Naive thymus-derived CD8-positive, alpha-beta T cell (primary cell): Measurements from ENCODE around the gene ENC1. TPM values are rescaled to one million over a fixed set of nuclear protein-coding genes. Genes with fewer than 3 reads are reported as not detected.

ENCODE experiments used
- ATAC-seq, 2 donors: fragments of 150-1000 bp; cut with Tn5 transposase in 1 of 2; sonication (Bioruptor Pico), chemical (Tn5 transposase) in 1 of 2; 1 replicate in 1 of 2; 2 replicates in 1 of 2; pipeline ENCODE4 v1.10.0; 2021; ENCODE audit warnings: mild to moderate bottlenecking in 2 of 2, moderate library complexity in 2 of 2
- POLR2A ChIA-PET: fragments of 350-600 bp; sonication (Branson Sonifier 250); formaldehyde crosslinking; loops from one replicate; lab custom pipeline; 2021; ENCODE audit warnings: antibody characterized with exemption; lab: Charles Lee
- DNase-seq, 10 donors: peaks; one replicate each; pipeline versions ENCODE4 v3.0.0 to v3.0.0-alpha.2; 2020 to 2022
- H3K27ac Mint-ChIP-seq, 10 donors: one replicate each; pipeline ENCODE4 v1.8.0; 2020 to 2022; ENCODE audit warnings: mild to moderate bottlenecking in 10 of 10, mixed read lengths in 10 of 10, moderate library complexity in 4 of 10, inconsistent platforms in 1 of 10
- H3K27me3 Mint-ChIP-seq, 5 donors: one replicate each; pipeline ENCODE4 v1.8.0; 2021 to 2022; ENCODE audit warnings: mixed read lengths in 5 of 5
- H3K36me3 Mint-ChIP-seq, 3 donors: one replicate each; pipeline ENCODE4 v1.8.0; 2020 to 2022; ENCODE audit warnings: mixed read lengths in 3 of 3, mild to moderate bottlenecking in 2 of 3, inconsistent platforms in 1 of 3
- H3K4me1 Mint-ChIP-seq, 4 donors: one replicate each; pipeline ENCODE4 v1.8.0; 2021 to 2022; ENCODE audit warnings: mixed read lengths in 4 of 4
- H3K4me3 Mint-ChIP-seq, 10 donors: one replicate each; pipeline ENCODE4 v1.8.0; 2020 to 2022; ENCODE audit warnings: mild to moderate bottlenecking in 10 of 10, mixed read lengths in 10 of 10, moderate library complexity in 6 of 10, inconsistent platforms in 1 of 10
- H3K9me3 Mint-ChIP-seq, 9 donors: one replicate each; pipeline ENCODE4 v1.8.0; 2020 to 2022; ENCODE audit warnings: mixed read lengths in 9 of 9, mild to moderate bottlenecking in 3 of 9, inconsistent platforms in 1 of 9, moderate library complexity in 1 of 9
- polyA plus RNA-seq, 3 donors: library from polyadenylated mRNA; unstranded; fragments of 300-500 nt; fragmentation: Illumina TruSeq; gene quantifications; one replicate each; pipeline ENCODE4 v1.2.3, GENCODE V29; 2021
- total RNA-seq, 8 experiments: library from RNA in 2 of 8; stranded (reverse) in 2 of 8; gene quantifications; one replicate each; pipeline ENCODE4 v1.2.3 and lab custom pipeline; 2021 to 2026

The ENC1 gene
- total and polyA plus RNA-seq, 5 experiments from 2014 or later, result 0.05 to 6.4 (median 0.78) TPM; not detected in 1

- Mint-ChIP-seq H3K36me3 (no peaks in the 10 kb centered on the region), H3K9me3 (no peaks in the 10 kb centered on the region), H3K27ac (no peak overlapping the region), H3K4me1 (peaks cover 0 to 1% (median 0%) of the 10 kb centered on the region in 4 donors), H3K27me3 (peaks cover 7 to 22% (median 15%) of the 10 kb centered on the region in 5 donors), H3K4me3 (no peak overlapping the region)
- POLR2A ChIA-PET, result no interaction called here
- no peak for ATAC-seq
- no peak for DNase-seq
These were observed 52.6 kb downstream of the ENC1 start for GRCh38 chr5:74587890-74588289.

GRCh38 chr5:74587300-74587699 is 53.2 kb downstream of the ENC1 start:
- no peak for DNase-seq
- H3K36me3 Mint-ChIP-seq, result no peaks in the 10 kb centered on the region
- no peak overlapping the region for H3K4me3 Mint-ChIP-seq
- H3K27ac Mint-ChIP-seq, result peak overlapping the region in 1 of 10 donors; percentile 12
- peaks cover 0 to 4% (median 0%) of the 10 kb centered on the region in 4 donors for H3K4me1 Mint-ChIP-seq
- no peaks in the 10 kb centered on the region for H3K9me3 Mint-ChIP-seq
- no peak for ATAC-seq
- peaks cover 6 to 28% (median 20%) of the 10 kb centered on the region in 5 donors for H3K27me3 Mint-ChIP-seq
- POLR2A ChIA-PET, result no interaction called here

- H3K27ac Mint-ChIP-seq, result peak overlapping the region in 1 of 10 donors; percentile 40
- POLR2A ChIA-PET, result no interaction called here
- DNase-seq (no peak), ATAC-seq (no peak)
- H3K36me3 Mint-ChIP-seq, result no peaks in the 10 kb centered on the region
- H3K4me1 Mint-ChIP-seq, result peaks cover 0 to 4% (median 0%) of the 10 kb centered on the region in 4 donors
- H3K4me3 Mint-ChIP-seq, result no peak overlapping the region
- no peaks in the 10 kb centered on the region for H3K9me3 Mint-ChIP-seq
- peaks cover 6 to 29% (median 19%) of the 10 kb centered on the region in 5 donors for H3K27me3 Mint-ChIP-seq
These were observed 53.7 kb downstream of the ENC1 start for GRCh38 chr5:74586856-74587255.

GRCh38 chr5:74582853-74583252 is 57.7 kb downstream of the ENC1 start:
- H3K36me3 Mint-ChIP-seq, result no peaks in the 10 kb centered on the region
- no peak overlapping the region for H3K4me3 Mint-ChIP-seq
- ATAC-seq, result no peak
- H3K27me3 Mint-ChIP-seq, result peaks cover 0 to 12% (median 9%) of the 10 kb centered on the region in 5 donors
- DNase-seq, result no peak
- H3K9me3 Mint-ChIP-seq, result no peaks in the 10 kb centered on the region
- POLR2A ChIA-PET, result no interaction called here
- peak overlapping the region in 1 of 10 donors; percentile 7 for H3K27ac Mint-ChIP-seq
- peaks cover 4 to 15% (median 8%) of the 10 kb centered on the region in 4 donors for H3K4me1 Mint-ChIP-seq

GRCh38 chr5:74581988-74582365 is 58.6 kb downstream of the ENC1 start:
- H3K4me1 Mint-ChIP-seq, result peaks cover 7 to 22% (median 13%) of the 10 kb centered on the region in 4 donors
- peaks cover 0 to 12% (median 9%) of the 10 kb centered on the region in 5 donors for H3K27me3 Mint-ChIP-seq
- peak overlapping the region in 1 of 10 donors; percentile 14 for H3K27ac Mint-ChIP-seq
- DNase-seq, result no peak
- no peak for ATAC-seq
- no peaks in the 10 kb centered on the region for H3K9me3 Mint-ChIP-seq
- H3K4me3 Mint-ChIP-seq, result no peak overlapping the region
- H3K36me3 Mint-ChIP-seq, result no peaks in the 10 kb centered on the region
- POLR2A ChIA-PET, result no interaction called here

GRCh38 chr5:74580729-74581109 is 59.8 kb downstream of the ENC1 start:
- H3K4me1 Mint-ChIP-seq, result peaks cover 8 to 33% (median 20%) of the 10 kb centered on the region in 4 donors
- POLR2A ChIA-PET, result no interaction called here
- H3K27me3 Mint-ChIP-seq, result peaks cover 0 to 12% (median 9%) of the 10 kb centered on the region in 5 donors
- no peaks in the 10 kb centered on the region for H3K36me3 Mint-ChIP-seq
- ATAC-seq (no peak), DNase-seq (no peak)
- H3K9me3 Mint-ChIP-seq, result no peaks in the 10 kb centered on the region
- peak overlapping the region in 1 of 10 donors; percentile 40 for H3K27ac Mint-ChIP-seq
- no peak overlapping the region for H3K4me3 Mint-ChIP-seq

- ATAC-seq, result peak; percentile 30 to 74
- POLR2A ChIA-PET, result no interaction called here
- peaks cover 7 to 35% (median 20%) of the 10 kb centered on the region in 4 donors for H3K4me1 Mint-ChIP-seq
- peak overlapping the region in 7 of 10 donors; percentile 5 to 62 (median 30) for H3K4me3 Mint-ChIP-seq
- peak overlapping the region in 7 of 10 donors; percentile 40 to 87 (median 73) for H3K27ac Mint-ChIP-seq
- no peaks in the 10 kb centered on the region for H3K36me3 Mint-ChIP-seq
- H3K27me3 Mint-ChIP-seq, result peaks cover 0 to 10% (median 5%) of the 10 kb centered on the region in 5 donors
- peak in 5 of 10 donors; percentile 2 to 68 (median 27) for DNase-seq
- H3K9me3 Mint-ChIP-seq, result no peaks in the 10 kb centered on the region
These were observed 61.3 kb downstream of the ENC1 start for GRCh38 chr5:74579215-74579614.

GRCh38 chr5:74578356-74579044 is 62.0 kb downstream of the ENC1 start:
- peak overlapping the region in 6 of 10 donors; percentile 40 to 87 (median 66) for H3K27ac Mint-ChIP-seq
- H3K4me1 Mint-ChIP-seq, result peaks cover 7 to 35% (median 20%) of the 10 kb centered on the region in 4 donors
- peaks cover 0 to 10% (median 4%) of the 10 kb centered on the region in 5 donors for H3K27me3 Mint-ChIP-seq
- H3K9me3 Mint-ChIP-seq, result no peaks in the 10 kb centered on the region
- H3K4me3 Mint-ChIP-seq, result peak overlapping the region in 5 of 10 donors; percentile 27 to 62 (median 38)
- no peaks in the 10 kb centered on the region for H3K36me3 Mint-ChIP-seq
- DNase-seq (no peak), ATAC-seq (no peak)
- POLR2A ChIA-PET, result no interaction called here

Other genes starting within 250 kb of the ENC1 start
- gene HEXB, start 44.5 kb upstream of the ENC1 start, total RNA-seq, result 10 to 100 TPM; 48.9 to 51.0 TPM
- 100 to 1,000 TPM in 1 of 3 donors, 10 to 100 TPM in 2; 64.5 to 120 (median 73.6) TPM for gene HEXB, start 44.5 kb upstream of the ENC1 start, polyA plus RNA-seq
- 10 to 100 TPM; 21.4 to 25.5 TPM for gene GFM2, start 126.4 kb upstream of the ENC1 start, total RNA-seq
- gene GFM2, start 126.4 kb upstream of the ENC1 start, polyA plus RNA-seq, result 10 to 100 TPM in 1 of 3 donors, 1 to 10 TPM in 2; 4.5 to 11.4 (median 5.1) TPM
- 100 to 1,000 TPM; 203 to 204 TPM for gene NSA2, start 126.5 kb upstream of the ENC1 start, total RNA-seq
- 10 to 100 TPM; 52.6 to 84.6 (median 68.8) TPM for gene NSA2, start 126.5 kb upstream of the ENC1 start, polyA plus RNA-seq
- 10 to 100 TPM; 23.7 to 26.1 TPM for gene FAM169A, start 225.7 kb upstream of the ENC1 start, total RNA-seq
- 10 to 100 TPM in 1 of 3 donors, 1 to 10 TPM in 2; 5.7 to 11.4 (median 7.7) TPM for gene FAM169A, start 225.7 kb upstream of the ENC1 start, polyA plus RNA-seq